Measurements from ENCODE around the gene MRPL11. TPM values are rescaled to one million over a fixed set of nuclear protein-coding genes. Genes with fewer than 3 reads are reported as not detected.

Gene MRPL11
- total RNA-seq, 1 experiment from 2014 or later: 105 TPM

DNA sequence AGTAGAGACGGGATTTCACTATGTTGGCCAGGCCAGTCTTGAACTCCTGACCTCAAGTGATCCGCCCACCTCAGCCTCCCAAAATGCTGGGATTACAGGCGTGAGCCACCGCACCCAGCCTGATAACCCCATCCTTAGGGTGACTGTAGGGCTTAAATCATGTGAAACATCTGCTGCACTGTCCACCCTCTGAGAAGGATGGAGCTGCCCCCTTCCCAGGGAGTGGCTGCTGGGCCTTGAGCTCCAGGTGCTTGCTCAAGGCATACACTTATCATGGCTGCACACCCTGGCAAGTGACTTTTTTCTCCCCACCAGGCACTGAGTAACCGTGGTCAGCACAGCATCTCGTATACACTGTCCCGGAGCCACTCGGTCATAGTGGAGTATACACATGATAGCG, 33.4 kb upstream of the MRPL11 start:
- Mint-ChIP-seq H3K27ac (peak overlapping the region in 1 of 3 experiments; percentile 22; a peak in 1 of 7 replicates), H3K4me1 (peaks cover 20 to 35% of the 10 kb centered on the region in 2 experiments), H3K4me3 (no peak overlapping the region), H3K27me3 (ENCODE audit: low read depth) (peaks cover 2% of the 10 kb centered on the region), H3K36me3 (ENCODE audit: insufficient read depth in 1 of 3, low read depth in 3 of 3) (peaks cover 3 to 30% (median 23%) of the 10 kb centered on the region in 3 experiments; a peak in 5 of 7 replicates), H3K9me3 (no peaks in the 10 kb centered on the region)
- Histone ChIP-seq H3K9ac (ENCODE audit: extremely low read depth, insufficient read length, low read length) (no peak overlapping the region), H3K18ac (ENCODE audit: insufficient read length, low read depth, low read length) (no peak overlapping the region), H3K14ac (ENCODE audit: insufficient read depth, low read length) (no peak overlapping the region), H3K4me2 (ENCODE audit: insufficient read depth, insufficient read length, low read length) (no peak overlapping the region), H3K79me1 (ENCODE audit: insufficient read depth, low read depth, low read length, poor library complexity, severe bottlenecking) (no peaks in the 10 kb centered on the region), H2BK5ac (ENCODE audit: insufficient read length, low read length) (no peak overlapping the region), H3K9me3 (ENCODE audit: control insufficient read depth, low read depth, low read length) (no peaks in the 10 kb centered on the region), H3K79me2 (ENCODE audit: insufficient read depth, low read length) (no peaks in the 10 kb centered on the region), H2AFZ (ENCODE audit: low read length) (no peak overlapping the region), H3K27me3 (ENCODE audit: insufficient read depth, low read length) (no peaks in the 10 kb centered on the region), H3T11ph (ENCODE audit: low read length) (no peak overlapping the region), H3K23me2 (ENCODE audit: insufficient read length, low read depth, low read length, poor library complexity, severe bottlenecking) (no peaks in the 10 kb centered on the region), H3K23ac (ENCODE audit: insufficient read length, low read depth, low read length) (no peak overlapping the region), H2BK12ac (ENCODE audit: insufficient read length, low read depth, low read length) (no peak overlapping the region), H4K8ac (replicated peaks; ENCODE audit: insufficient read length, low read depth, low read length) (no peak overlapping the region), H3K4me1 (ENCODE audit: insufficient read depth, low read length) (no peaks in the 10 kb centered on the region), H4K91ac (ENCODE audit: insufficient read length, low read depth, low read length) (no peak overlapping the region), H3K4ac (ENCODE audit: low read depth, low read length) (no peak overlapping the region), H2BK20ac (ENCODE audit: low read depth, low read length, poor library complexity, severe bottlenecking) (no peak overlapping the region), H4K5ac (ENCODE audit: insufficient read length, low read depth, low read length) (no peak overlapping the region), H3K56ac (ENCODE audit: insufficient read length, low read depth, low read length) (no peak overlapping the region), H2BK120ac (ENCODE audit: low read depth, low read length, poor library complexity, severe bottlenecking) (no peak overlapping the region), H2AK5ac (ENCODE audit: insufficient read length, low read length) (no peak overlapping the region), H3K27ac (ENCODE audit: insufficient read length, low read depth, low read length) (no peak overlapping the region), H2BK15ac (ENCODE audit: low read depth, low read length) (no peak overlapping the region), H4K20me1 (ENCODE audit: control insufficient read depth, insufficient read depth, insufficient read length) (no peaks in the 10 kb centered on the region)
- TF ChIP-seq, protein P1, sequence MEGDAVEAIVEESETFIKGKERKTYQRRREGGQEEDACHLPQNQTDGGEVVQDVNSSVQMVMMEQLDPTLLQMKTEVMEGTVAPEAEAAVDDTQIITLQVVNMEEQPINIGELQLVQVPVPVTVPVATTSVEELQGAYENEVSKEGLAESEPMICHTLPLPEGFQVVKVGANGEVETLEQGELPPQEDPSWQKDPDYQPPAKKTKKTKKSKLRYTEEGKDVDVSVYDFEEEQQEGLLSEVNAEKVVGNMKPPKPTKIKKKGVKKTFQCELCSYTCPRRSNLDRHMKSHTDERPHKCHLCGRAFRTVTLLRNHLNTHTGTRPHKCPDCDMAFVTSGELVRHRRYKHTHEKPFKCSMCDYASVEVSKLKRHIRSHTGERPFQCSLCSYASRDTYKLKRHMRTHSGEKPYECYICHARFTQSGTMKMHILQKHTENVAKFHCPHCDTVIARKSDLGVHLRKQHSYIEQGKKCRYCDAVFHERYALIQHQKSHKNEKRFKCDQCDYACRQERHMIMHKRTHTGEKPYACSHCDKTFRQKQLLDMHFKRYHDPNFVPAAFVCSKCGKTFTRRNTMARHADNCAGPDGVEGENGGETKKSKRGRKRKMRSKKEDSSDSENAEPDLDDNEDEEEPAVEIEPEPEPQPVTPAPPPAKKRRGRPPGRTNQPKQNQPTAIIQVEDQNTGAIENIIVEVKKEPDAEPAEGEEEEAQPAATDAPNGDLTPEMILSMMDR (conservative IDR thresholded peaks at IDR 0.05): no peak
- DNase-seq: no peak
- no CpG with 5 or more reads among the region's 9 CpGs for WGBS (ENCODE audit: extremely low coverage, insufficient read length, low lambda C conversion rate)
